GM23338 (cell line): Measurements from ENCODE around the gene NOL12.
"Not testable (repeated sequence)": the region's sequence is repeated elsewhere in the genome, so short reads cannot be mapped to it uniquely, and the experiment has no call there.

Experiments used
- CREB1 ChIP-seq: fragments of 250-450 bp; sonication (Bioruptor Pico); IDR thresholded peaks from 2 replicates; pipeline ENCODE4 v1.5.0; 2020; ENCODE audit warnings: low read depth, mild to moderate bottlenecking, moderate library complexity
- ETS1 ChIP-seq: IDR thresholded peaks from 2 replicates; pipeline ENCODE4 v1.6.1; 2016; ENCODE audit warnings: antibody characterized with exemption
- EZH2 ChIP-seq: fragments of 200-600 bp; sonication (generic); IDR thresholded peaks from one replicate; pipeline ENCODE4 v1.8.0; 2017; ENCODE audit warnings: antibody characterized with exemption, mild to moderate bottlenecking, low read depth; ENCODE audit not compliant: unreplicated experiment
- EZH2phosphoT487 ChIP-seq: fragments of 200-600 bp; sonication (generic); IDR thresholded peaks from one replicate; pipeline ENCODE4 v1.8.1; 2018; ENCODE audit warnings: antibody characterized with exemption; ENCODE audit not compliant: unreplicated experiment
- JUNB ChIP-seq: IDR thresholded peaks from one replicate; pipeline ENCODE4 v1.6.1; 2016; ENCODE audit warnings: antibody characterized with exemption; ENCODE audit not compliant: unreplicated experiment
- NANOG ChIP-seq: IDR thresholded peaks from 2 replicates; pipeline ENCODE4 v1.6.1; 2016; ENCODE audit warnings: antibody characterized with exemption, borderline replicate concordance
- POLR2AphosphoS5 ChIP-seq: IDR thresholded peaks from 2 replicates; pipeline ENCODE4 v1.6.1; 2016; ENCODE audit warnings: antibody characterized with exemption, low read depth
- REST ChIP-seq: IDR thresholded peaks from one replicate; pipeline ENCODE4 v1.6.1; 2018; ENCODE audit warnings: antibody characterized with exemption; ENCODE audit not compliant: unreplicated experiment
- STAT1 ChIP-seq: IDR thresholded peaks from one replicate; pipeline ENCODE4 v1.6.1; 2016; ENCODE audit warnings: antibody characterized with exemption; ENCODE audit not compliant: unreplicated experiment
- ZNF114 ChIP-seq: fragments of 250-450 bp; sonication (Bioruptor Pico); IDR thresholded peaks from 2 replicates; pipeline ENCODE4 v1.5.0; 2020; ENCODE audit warnings: mild to moderate bottlenecking, moderate library complexity
- ZNF331 ChIP-seq: fragments of 250-450 bp; sonication (Bioruptor Pico); IDR thresholded peaks from 2 replicates; pipeline ENCODE4 v1.5.0; 2020; ENCODE audit warnings: low read depth, mild to moderate bottlenecking, moderate library complexity
- TF ChIP-seq, protein P1 (sequence below), 2 experiments: fragments of 200-600 bp in 1 of 2; sonication (generic) in 1 of 2; conservative IDR thresholded peaks; 2 replicates each; pipeline versions ENCODE4 v1.5.1 to v1.6.1; 2016 to 2017; ENCODE audit warnings: antibody characterized with exemption in 2 of 2, low read depth in 2 of 2, mild to moderate bottlenecking in 2 of 2, moderate library complexity in 1 of 2

DNA sequence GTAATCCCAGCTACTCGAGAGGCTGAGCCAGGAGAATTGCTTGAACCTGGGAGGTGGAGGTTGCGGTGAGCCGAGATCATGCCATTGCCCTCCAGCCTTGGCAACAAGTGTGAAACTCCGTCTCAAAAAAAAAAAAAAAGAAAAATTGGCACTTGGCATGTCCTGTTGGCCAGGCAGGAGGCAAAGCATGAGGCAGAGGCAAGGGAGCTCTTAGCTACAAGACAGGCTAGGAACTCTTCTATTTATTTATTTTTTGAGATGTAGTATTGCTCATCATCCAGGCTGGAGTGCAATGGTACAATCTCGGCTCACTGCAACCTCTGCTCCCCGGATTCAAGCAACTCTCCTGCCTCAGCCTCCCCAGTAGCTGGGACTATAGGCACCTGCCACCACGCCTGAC is 8.0 kb downstream of the NOL12 start:
- TF ChIP-seq, protein P1, sequence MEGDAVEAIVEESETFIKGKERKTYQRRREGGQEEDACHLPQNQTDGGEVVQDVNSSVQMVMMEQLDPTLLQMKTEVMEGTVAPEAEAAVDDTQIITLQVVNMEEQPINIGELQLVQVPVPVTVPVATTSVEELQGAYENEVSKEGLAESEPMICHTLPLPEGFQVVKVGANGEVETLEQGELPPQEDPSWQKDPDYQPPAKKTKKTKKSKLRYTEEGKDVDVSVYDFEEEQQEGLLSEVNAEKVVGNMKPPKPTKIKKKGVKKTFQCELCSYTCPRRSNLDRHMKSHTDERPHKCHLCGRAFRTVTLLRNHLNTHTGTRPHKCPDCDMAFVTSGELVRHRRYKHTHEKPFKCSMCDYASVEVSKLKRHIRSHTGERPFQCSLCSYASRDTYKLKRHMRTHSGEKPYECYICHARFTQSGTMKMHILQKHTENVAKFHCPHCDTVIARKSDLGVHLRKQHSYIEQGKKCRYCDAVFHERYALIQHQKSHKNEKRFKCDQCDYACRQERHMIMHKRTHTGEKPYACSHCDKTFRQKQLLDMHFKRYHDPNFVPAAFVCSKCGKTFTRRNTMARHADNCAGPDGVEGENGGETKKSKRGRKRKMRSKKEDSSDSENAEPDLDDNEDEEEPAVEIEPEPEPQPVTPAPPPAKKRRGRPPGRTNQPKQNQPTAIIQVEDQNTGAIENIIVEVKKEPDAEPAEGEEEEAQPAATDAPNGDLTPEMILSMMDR (conservative IDR thresholded peaks at IDR 0.05; ENCODE audit: low read depth in 2 of 2): not testable (repeated sequence)
- TF ChIP-seq EZH2; REST; POLR2AphosphoS5; ETS1; EZH2phosphoT487; ZNF114; STAT1; ZNF331 (CRISPR knock-in tag); JUNB; NANOG; CREB1 (CRISPR knock-in tag): not testable (repeated sequence)
